Neuronal stem cell (in vitro differentiated cells): ENCODE results near the gene FAM171A2.
A peak's percentile ranks its signal among the peaks of the same experiment; 100 is the strongest.

Experiments
- DNase-seq: peaks from one replicate; pipeline ENCODE4 v3.0.0-alpha.2; 2013; ENCODE audit warnings: low spot score
- H2AFZ ChIP-seq: one replicate; pipeline ENCODE4 v1.6.1; 2013; ENCODE audit warnings: mild to moderate bottlenecking, low read length, inconsistent platforms
- H2AK5ac ChIP-seq: 2 replicates; pipeline ENCODE4 v1.6.1; 2013; ENCODE audit warnings: low read depth, mild to moderate bottlenecking, inconsistent platforms, low read length, moderate library complexity, mixed read lengths
- H2BK120ac ChIP-seq: 2 replicates; pipeline ENCODE4 v1.6.1; 2013; ENCODE audit warnings: low read depth, mild to moderate bottlenecking, inconsistent platforms, low read length, moderate library complexity, mixed read lengths
- H2BK12ac ChIP-seq: one replicate; pipeline ENCODE4 v1.6.1; 2013; ENCODE audit warnings: low read length, inconsistent platforms
- H2BK15ac ChIP-seq: 2 replicates; pipeline ENCODE4 v1.6.1; 2013; ENCODE audit warnings: mild to moderate bottlenecking, low read length, inconsistent platforms, mixed read lengths
- H2BK5ac ChIP-seq: one replicate; pipeline ENCODE4 v1.6.1; 2013; ENCODE audit warnings: inconsistent platforms, mild to moderate bottlenecking, low read length, moderate library complexity
- H3K14ac ChIP-seq: one replicate; pipeline ENCODE4 v1.6.1; 2013; ENCODE audit warnings: low read length, inconsistent platforms
- H3K18ac ChIP-seq: 2 replicates; pipeline ENCODE4 v1.6.1; 2013; ENCODE audit warnings: low read length, inconsistent platforms
- H3K23ac ChIP-seq: 2 replicates; pipeline ENCODE4 v1.6.1; 2013; ENCODE audit warnings: low read depth, mild to moderate bottlenecking, mixed read lengths, low read length, inconsistent platforms; ENCODE audit not compliant: poor library complexity
- H3K27ac ChIP-seq: replicated peaks from 3 replicates; pipeline ENCODE4 v1.5.1; 2013; ENCODE audit warnings: low read length, inconsistent platforms
- H3K27me3 ChIP-seq, 3 experiments: 2 replicates each; pipeline ENCODE4 v1.6.1; 2013; ENCODE audit warnings: low read length in 3 of 3, mild to moderate bottlenecking in 2 of 3, inconsistent platforms in 1 of 3, low read depth in 1 of 3, mixed read lengths in 1 of 3, moderate library complexity in 1 of 3; ENCODE audit not compliant: control insufficient read depth in 3 of 3, insufficient read depth in 3 of 3
- H3K36me3 ChIP-seq, 2 donors: replicated peaks in 1 of 2; 2 replicates each; pipeline ENCODE4 v1.6.1; 2013; ENCODE audit warnings: low read length in 2 of 2; ENCODE audit not compliant: control insufficient read depth in 2 of 2, insufficient read depth in 2 of 2
- H3K4ac ChIP-seq: 2 replicates; pipeline ENCODE4 v1.6.1; 2013; ENCODE audit warnings: inconsistent platforms, mild to moderate bottlenecking, low read length, moderate library complexity
- H3K4me1 ChIP-seq, 2 donors: 1 replicate in 1 of 2; 2 replicates in 1 of 2; pipeline ENCODE4 v1.6.1; 2013; ENCODE audit warnings: low read length in 2 of 2, low read depth in 1 of 2; ENCODE audit not compliant: control insufficient read depth in 2 of 2, insufficient read depth in 1 of 2
- H3K4me2 ChIP-seq: one replicate; pipeline ENCODE4 v1.6.1; 2013; ENCODE audit warnings: mild to moderate bottlenecking, low read length, inconsistent platforms; ENCODE audit not compliant: insufficient read depth, poor library complexity, severe bottlenecking
- H3K4me3 ChIP-seq, 2 donors: 2 replicates each; pipeline ENCODE4 v1.5.1; 2013; ENCODE audit warnings: low read length in 2 of 2, mild to moderate bottlenecking in 2 of 2, inconsistent platforms in 1 of 2, moderate library complexity in 1 of 2
- H3K79me1 ChIP-seq: one replicate; pipeline ENCODE4 v1.6.1; 2013; ENCODE audit warnings: low read depth, mild to moderate bottlenecking, inconsistent platforms, low read length, moderate library complexity
- H3K9ac ChIP-seq: one replicate; pipeline ENCODE4 v1.6.1; 2013; ENCODE audit warnings: mild to moderate bottlenecking, low read depth, low read length, inconsistent platforms; ENCODE audit not compliant: poor library complexity
- H3K9me3 ChIP-seq, 2 donors: replicated peaks in 1 of 2; 2 replicates each; pipeline versions ENCODE3 to v1.6.1; 2013; ENCODE audit warnings: low read length in 2 of 2, mild to moderate bottlenecking in 2 of 2, inconsistent platforms in 1 of 2, low read depth in 1 of 2, mixed read lengths in 1 of 2, moderate library complexity in 1 of 2; ENCODE audit not compliant: control insufficient read depth in 2 of 2, insufficient read depth in 1 of 2
- H4K8ac ChIP-seq: one replicate; pipeline ENCODE4 v1.6.1; 2013; ENCODE audit warnings: low read depth, mild to moderate bottlenecking, inconsistent platforms, low read length, moderate library complexity
- H4K91ac ChIP-seq: one replicate; pipeline ENCODE4 v1.6.1; 2013; ENCODE audit warnings: low read length, low read depth, mild to moderate bottlenecking, inconsistent platforms; ENCODE audit not compliant: poor library complexity
- WGBS, 2 donors: extraction: QIAGEN DNeasy Blood & Tissue Kit; methylation state at CpG; one replicate each; pipeline ENCODE4 v1.1.7; 2013; ENCODE audit warnings: missing lambda C conversion rate in 2 of 2, mixed read lengths in 1 of 2; ENCODE audit not compliant: insufficient read length in 2 of 2, insufficient replicate concordance in 1 of 2; ENCODE audit errors: extremely low coverage in 2 of 2; 5-methylcytosine and 5-hydroxymethylcytosine counted together

Gene FAM171A2

GRCh38 chr17:44389723-44390202 is 26.1 kb upstream of the FAM171A2 start:
- H4K8ac ChIP-seq, result no peak overlapping the region
- no peak overlapping the region for H2AFZ ChIP-seq
- peaks cover 8 to 10% of the 10 kb centered on the region in 2 donors for H3K4me1 ChIP-seq
- no peak overlapping the region for H3K4me2 ChIP-seq
- no peaks in the 10 kb centered on the region for H3K9me3 ChIP-seq
- no peak overlapping the region for H2BK12ac ChIP-seq
- H3K4me3 ChIP-seq, result no peak overlapping the region
- H4K91ac ChIP-seq, result no peak overlapping the region
- no peak overlapping the region for H2AK5ac ChIP-seq
- DNase-seq, result no peak
- H3K79me1 ChIP-seq, result no peaks in the 10 kb centered on the region
- no peak overlapping the region for H3K14ac ChIP-seq
- no peak overlapping the region for H3K27ac ChIP-seq
- no peak overlapping the region for H3K4ac ChIP-seq
- no peak overlapping the region for H2BK120ac ChIP-seq
- no peak overlapping the region for H2BK15ac ChIP-seq
- no CpG with 5 or more reads among the region's 6 CpGs for WGBS, 2 donors
- no peak overlapping the region for H3K23ac ChIP-seq
- no peak overlapping the region for H3K18ac ChIP-seq
- H3K9ac ChIP-seq, result no peak overlapping the region
- H2BK5ac ChIP-seq, result no peak overlapping the region
- peaks cover 0 to 2% of the 10 kb centered on the region in 2 donors for H3K36me3 ChIP-seq
- peaks cover 2 to 13% (median 4%) of the 10 kb centered on the region in 3 experiments for H3K27me3 ChIP-seq

DNA sequence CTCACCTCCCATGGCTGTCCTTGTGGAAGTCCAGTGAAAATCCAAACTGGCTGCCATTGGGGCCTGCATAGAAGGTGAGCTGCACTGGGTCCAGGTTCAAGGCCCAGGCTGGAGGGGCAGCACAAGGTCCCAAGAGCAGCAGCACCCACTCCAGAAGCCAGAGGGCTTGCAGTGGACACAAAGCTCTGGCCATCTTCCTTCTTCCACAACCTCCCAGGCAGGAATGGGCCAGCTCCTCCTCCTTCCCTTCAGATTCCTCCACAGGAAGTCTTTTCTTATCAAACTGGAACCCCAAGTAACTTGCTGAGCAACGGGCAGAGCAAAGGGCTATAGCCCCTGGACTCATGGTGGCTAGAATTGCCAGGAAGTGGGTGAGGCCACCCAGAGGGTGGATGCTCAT is 25.6 kb upstream of the FAM171A2 start, which contains the start of gene ITGA2B:
TSS of gene ITGA2B (minus strand) at position 369 of the 400 bp plus-strand sequence. CDS start at position 193, 176 bp downstream.
- H3K36me3 ChIP-seq, result no peaks in the 10 kb centered on the region
- no peaks in the 10 kb centered on the region for H3K9me3 ChIP-seq
- H2BK5ac ChIP-seq, result no peak within 1 kb of the TSS
- H4K91ac ChIP-seq, result no peak within 1 kb of the TSS
- no peak within 1 kb of the TSS for H3K27ac ChIP-seq
- no peak within 1 kb of the TSS for H3K18ac ChIP-seq
- H3K4me3 ChIP-seq, result no peak within 1 kb of the TSS
- H2BK15ac ChIP-seq, result no peak within 1 kb of the TSS
- no peak within 1 kb of the TSS for H3K14ac ChIP-seq
- H3K79me1 ChIP-seq, result no peaks in the 10 kb centered on the region
- no peak for DNase-seq
- no peak within 1 kb of the TSS for H3K4me2 ChIP-seq
- H4K8ac ChIP-seq, result no peak within 1 kb of the TSS
- H2AFZ ChIP-seq, result peak within 1 kb of the TSS; percentile 19
- no peak within 1 kb of the TSS for H3K23ac ChIP-seq
- no peak within 1 kb of the TSS for H3K4ac ChIP-seq
- H3K4me1 ChIP-seq, result peaks cover 12% of the 10 kb centered on the region in 2 donors
- no CpG with 5 or more reads among the region's 1 CpG for WGBS, 2 donors
- peaks cover 2 to 18% (median 8%) of the 10 kb centered on the region in 3 experiments for H3K27me3 ChIP-seq
- H2AK5ac ChIP-seq, result no peak within 1 kb of the TSS
- H3K9ac ChIP-seq, result no peak within 1 kb of the TSS
- no peak within 1 kb of the TSS for H2BK12ac ChIP-seq
- H2BK120ac ChIP-seq, result peak within 1 kb of the TSS; percentile 57

GRCh38 chr17:44387804-44388203 is 24.2 kb upstream of the FAM171A2 start:
- H3K14ac ChIP-seq, result no peak overlapping the region
- no peak overlapping the region for H3K18ac ChIP-seq
- H3K23ac ChIP-seq, result no peak overlapping the region
- H3K79me1 ChIP-seq, result no peaks in the 10 kb centered on the region
- H3K4me3 ChIP-seq, result no peak overlapping the region
- no peak overlapping the region for H4K8ac ChIP-seq
- H3K36me3 ChIP-seq, result no peaks in the 10 kb centered on the region
- no peak overlapping the region for H3K4me2 ChIP-seq
- H3K9ac ChIP-seq, result no peak overlapping the region
- H3K27me3 ChIP-seq, result peaks cover 2 to 27% (median 22%) of the 10 kb centered on the region in 3 experiments
- DNase-seq, result no peak
- no peak overlapping the region for H2BK12ac ChIP-seq
- no peak overlapping the region for H3K27ac ChIP-seq
- H4K91ac ChIP-seq, result no peak overlapping the region
- no peak overlapping the region for H3K4ac ChIP-seq
- H3K9me3 ChIP-seq, result no peaks in the 10 kb centered on the region
- no peak overlapping the region for H2AFZ ChIP-seq
- no peak overlapping the region for H2BK120ac ChIP-seq
- H2BK15ac ChIP-seq, result no peak overlapping the region
- H2AK5ac ChIP-seq, result no peak overlapping the region
- no CpG with 5 or more reads among the region's 2 CpGs for WGBS, 2 donors
- peaks cover 12 to 13% of the 10 kb centered on the region in 2 donors for H3K4me1 ChIP-seq
- no peak overlapping the region for H2BK5ac ChIP-seq

GRCh38 chr17:44386182-44386525 is 22.5 kb upstream of the FAM171A2 start:
- Histone ChIP-seq H3K4me1 (peaks cover 12 to 13% of the 10 kb centered on the region in 2 donors), H3K18ac (peak overlapping the region; percentile 97), H3K9ac (no peak overlapping the region), H2BK5ac (no peak overlapping the region), H3K4me2 (peak overlapping the region; percentile 98), H2BK120ac (no peak overlapping the region), H3K36me3 (no peaks in the 10 kb centered on the region), H3K27me3 (peaks cover 2 to 30% (median 26%) of the 10 kb centered on the region in 3 experiments), H3K27ac (no peak overlapping the region), H2AFZ (peak overlapping the region; percentile 100), H2BK12ac (no peak overlapping the region), H4K8ac (no peak overlapping the region), H3K23ac (no peak overlapping the region), H3K4ac (no peak overlapping the region), H2AK5ac (peak overlapping the region; percentile 84), H4K91ac (no peak overlapping the region), H3K79me1 (no peaks in the 10 kb centered on the region), H3K14ac (no peak overlapping the region), H3K9me3 (no peaks in the 10 kb centered on the region), H3K4me3 (peak overlapping the region; percentile 54 to 77), H2BK15ac (peak overlapping the region; percentile 97)
- WGBS, 2 donors, result no CpG with 5 or more reads among the region's 10 CpGs
- DNase-seq, result no peak
